GM19099 (cell line): Measurements from ENCODE around the gene PNMA1.

Source experiments
- POLR2A ChIP-seq: IDR thresholded peaks from 3 replicates; pipeline ENCODE4 v1.6.1; 2011; ENCODE audit warnings: low read depth; ENCODE audit not compliant: insufficient read length; ENCODE audit errors: extremely low read depth

Gene PNMA1

DNA sequence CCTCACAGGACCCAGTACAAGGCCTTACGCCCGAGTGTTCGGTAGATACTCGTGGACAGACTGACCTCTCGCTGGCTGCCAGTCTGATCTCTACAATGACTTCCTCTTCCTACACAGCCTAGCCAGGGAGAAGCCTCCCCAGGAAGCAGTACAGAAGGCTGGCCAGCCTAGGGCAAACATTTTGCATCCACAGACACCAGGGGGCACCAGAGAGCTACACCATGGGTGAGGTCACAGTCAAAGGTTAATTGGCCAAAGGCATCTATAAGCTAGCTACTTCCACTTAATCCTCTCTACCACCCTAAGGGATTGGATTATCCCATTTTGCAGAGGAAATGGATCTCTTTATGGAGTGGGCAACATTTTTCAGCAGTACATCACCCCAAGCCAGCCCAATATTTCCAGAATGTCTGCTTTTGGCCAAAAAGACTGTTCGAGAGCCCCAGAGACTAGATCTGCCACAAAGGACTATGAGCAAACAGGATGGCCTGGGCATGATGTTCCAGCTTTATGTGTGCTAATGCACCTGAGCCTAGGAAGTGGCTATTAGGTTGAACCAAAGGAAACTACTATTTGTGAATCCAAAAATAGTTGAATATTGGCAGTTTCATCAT, 14.6 kb upstream of the PNMA1 start:
- TF ChIP-seq POLR2A: no peak

DNA sequence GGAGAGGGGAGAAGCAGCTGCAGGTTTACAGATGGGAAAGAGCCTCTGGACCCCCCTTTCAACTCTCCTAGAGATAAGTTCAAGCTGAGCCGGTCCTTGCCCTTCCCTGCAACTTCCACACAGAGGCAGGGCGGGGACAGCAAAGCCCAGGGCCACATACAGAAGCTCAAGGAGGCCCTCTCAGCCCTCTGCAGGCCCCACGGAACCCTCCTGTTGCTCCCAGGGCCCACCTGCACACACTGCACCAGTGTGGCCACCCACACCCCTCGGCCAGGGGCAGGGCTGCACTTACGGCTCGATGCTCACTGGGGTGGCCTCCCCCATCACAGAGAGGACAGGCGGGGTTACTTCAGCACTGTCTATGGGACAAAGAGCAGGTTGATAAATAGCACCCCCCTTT, 13.0 kb upstream of the PNMA1 start:
- TF ChIP-seq POLR2A: no peak

DNA sequence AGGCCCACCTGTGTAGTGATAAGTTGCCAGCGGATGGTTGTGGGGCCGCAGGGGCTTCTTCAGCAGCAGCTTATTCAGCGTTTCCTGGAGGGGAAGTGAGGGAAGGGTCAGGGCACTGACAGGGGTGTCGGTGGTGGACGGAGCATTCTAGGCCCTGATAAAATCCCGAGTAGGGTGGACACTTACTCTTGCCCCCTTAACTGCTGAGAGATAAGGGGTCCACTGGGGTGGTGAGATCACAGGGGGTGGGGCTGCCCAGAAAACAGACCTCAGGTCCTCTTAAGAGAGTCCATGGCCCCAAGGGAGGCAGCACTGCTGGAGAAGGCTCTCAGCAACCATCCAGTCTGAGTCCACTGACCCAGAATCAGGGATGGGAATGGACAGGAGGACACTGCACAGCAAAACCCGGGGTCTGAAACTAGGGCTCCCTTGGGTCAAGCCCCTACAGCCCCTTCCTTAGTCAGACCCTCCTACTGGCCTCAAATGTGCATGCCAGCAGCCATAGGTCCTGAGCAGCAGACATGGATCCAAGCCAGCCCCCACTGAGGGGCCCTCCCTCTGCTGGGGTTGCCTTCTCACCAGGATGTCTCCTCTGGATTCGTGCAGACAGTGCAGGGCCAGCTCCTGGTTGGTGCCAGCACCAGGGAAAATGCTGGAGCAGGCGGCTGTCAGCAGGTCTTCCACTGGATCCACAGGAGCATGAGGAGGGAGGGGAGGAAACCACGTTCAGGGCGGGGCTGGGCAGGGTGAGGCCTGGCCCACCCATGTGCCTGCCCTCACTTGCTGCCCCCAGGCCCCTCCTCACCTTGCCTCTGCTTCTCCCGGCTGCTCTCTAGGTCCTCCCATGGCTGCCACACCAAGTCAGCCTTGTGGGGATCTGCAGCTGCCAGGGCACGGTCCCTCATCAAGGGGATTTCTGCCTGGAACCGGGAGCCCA, 12.1 kb upstream of the PNMA1 start:
- TF ChIP-seq POLR2A: no peak

DNA sequence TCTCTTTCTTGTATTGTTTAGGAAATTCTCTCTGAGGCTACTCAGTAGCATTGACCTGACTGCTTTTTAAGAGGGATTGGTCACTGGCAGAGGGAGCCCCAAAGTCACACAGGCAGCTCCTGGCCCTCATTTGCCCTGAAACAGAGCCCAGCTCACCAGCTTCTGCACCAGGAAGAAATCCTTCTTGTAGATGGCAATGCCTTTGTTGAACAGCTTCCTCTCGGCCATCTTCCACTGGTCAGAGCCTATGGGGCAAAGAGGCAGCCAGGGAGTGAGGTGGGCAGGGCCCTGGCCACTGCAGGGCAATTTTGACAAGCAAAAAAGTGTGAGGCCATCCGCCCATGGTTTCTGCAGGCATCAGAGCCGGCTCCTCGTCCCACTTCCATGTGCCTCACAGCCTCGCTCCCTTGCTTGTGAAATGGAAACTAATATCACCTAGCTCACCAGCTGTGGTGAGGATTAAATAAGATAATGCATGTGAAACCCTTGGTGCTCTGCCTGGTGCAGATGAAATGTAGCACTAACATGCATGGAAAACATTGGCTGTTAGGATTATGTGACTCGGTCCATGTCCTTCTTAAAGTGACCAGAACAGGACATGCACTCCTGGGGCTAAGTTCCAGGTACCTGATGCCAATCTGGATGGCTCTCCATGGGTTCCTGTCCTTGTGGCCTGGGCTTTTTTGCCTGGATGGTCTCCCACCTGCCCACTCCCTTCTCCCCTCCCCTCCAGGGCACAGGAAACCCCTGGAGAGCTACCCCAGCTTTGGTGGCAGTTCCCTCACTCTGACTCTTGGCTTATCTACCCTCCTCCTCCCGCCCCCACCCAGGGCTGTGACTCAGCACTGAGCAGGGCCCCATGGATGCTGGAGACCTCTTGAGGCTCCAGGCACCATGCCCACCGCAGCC, 11.2 kb upstream of the PNMA1 start:
- TF ChIP-seq POLR2A: no peak

DNA sequence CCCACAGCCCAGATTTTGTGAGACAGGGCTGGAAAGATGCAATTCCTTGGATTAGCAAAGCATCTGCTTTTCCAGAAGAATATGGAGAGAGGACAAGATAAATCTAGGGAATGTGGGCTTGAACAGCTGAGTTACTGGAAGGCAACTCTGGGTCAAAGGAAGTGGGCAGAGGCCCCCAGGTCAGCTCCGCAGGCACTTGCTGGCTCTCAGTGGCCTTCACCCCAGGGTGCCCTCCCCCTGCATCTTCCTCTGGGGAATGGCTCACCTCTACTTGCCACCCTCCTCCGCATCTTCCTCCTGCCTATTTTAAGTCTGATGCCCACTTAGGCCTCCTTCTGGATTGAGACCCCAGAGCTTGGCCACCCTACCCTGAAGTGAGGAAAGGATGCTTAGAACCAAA, 10.5 kb upstream of the PNMA1 start:
- no peak for TF ChIP-seq POLR2A

DNA sequence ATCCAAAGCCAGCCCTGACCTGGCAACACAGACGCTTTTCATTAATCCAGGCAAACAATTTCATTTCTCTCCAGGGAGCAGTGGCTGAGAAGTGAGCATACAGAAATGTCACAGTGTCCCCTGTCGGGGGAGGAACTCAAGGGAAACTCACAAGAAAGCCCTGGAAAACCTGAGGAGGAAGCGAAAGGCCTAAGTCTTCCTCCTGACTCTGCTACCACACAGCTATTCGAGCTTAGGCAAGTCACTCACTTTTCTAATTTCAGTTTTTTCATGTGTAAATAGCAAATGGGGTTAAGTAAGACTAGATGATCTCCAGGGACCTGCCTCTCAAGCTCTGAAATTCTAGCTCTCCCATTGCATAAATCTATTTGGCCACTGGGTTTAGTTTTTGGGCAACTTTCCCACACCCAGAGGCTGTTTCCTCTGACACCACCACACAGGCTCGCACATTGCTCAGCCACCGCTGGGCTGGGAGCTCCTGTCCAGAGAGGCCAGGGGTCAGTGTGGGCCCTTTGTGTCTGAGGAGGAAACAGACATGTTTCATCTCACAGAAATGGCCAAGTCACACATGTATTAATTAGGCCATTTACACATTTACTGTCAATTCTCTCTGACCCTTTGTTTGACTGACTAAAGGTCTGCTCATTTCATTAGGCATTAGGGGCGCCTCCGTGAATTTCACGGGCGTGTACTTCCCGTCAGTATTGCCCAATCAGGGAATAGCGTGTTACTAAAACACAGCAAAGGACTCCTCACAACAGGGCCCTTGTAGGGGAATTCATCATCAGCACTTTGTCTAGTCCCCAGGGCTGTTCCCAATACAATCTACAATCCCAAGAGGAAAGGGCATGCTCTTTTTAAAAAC, 9.8 kb upstream of the PNMA1 start:
- TF ChIP-seq POLR2A: no peak

DNA sequence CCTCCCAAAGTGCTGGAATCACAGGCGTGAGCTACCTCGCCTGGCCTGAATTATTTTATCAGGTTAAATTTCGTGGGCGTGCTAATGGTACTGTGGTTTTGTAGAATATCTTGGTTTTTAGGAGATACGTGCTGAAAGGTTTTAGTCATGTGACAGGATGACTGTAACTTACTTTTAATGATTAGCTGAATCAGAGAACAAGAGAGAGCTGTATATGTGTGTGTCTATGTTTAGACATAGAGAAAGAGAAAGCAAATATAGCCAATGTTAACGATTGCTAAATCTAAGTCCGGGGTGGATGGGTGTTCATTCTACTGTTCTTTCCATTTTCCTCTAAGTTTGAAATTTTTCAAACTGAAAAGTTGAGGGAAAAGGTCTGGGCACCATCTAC, 9.2 kb upstream of the PNMA1 start:
- no peak for TF ChIP-seq POLR2A

DNA sequence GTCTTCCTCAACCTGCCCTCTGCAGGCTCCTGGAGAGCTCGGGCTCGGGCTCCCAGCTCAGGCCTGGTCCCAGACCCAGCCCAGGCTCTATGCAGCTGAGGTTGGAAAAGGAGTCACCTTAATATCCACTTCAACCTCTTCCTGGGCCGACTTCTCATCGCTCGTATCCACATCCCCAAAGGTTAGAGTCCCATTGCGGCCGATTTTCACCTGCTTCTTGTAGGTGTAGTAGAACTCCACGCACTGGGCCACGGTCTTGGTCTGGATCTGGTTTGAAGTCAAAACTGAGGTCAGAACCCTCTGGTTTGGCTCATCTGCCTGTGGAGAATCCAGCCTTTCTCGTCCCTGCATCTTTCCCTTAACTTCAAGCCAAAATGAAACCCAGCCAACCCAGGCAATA, 8.4 kb upstream of the PNMA1 start:
- no peak for TF ChIP-seq POLR2A

DNA sequence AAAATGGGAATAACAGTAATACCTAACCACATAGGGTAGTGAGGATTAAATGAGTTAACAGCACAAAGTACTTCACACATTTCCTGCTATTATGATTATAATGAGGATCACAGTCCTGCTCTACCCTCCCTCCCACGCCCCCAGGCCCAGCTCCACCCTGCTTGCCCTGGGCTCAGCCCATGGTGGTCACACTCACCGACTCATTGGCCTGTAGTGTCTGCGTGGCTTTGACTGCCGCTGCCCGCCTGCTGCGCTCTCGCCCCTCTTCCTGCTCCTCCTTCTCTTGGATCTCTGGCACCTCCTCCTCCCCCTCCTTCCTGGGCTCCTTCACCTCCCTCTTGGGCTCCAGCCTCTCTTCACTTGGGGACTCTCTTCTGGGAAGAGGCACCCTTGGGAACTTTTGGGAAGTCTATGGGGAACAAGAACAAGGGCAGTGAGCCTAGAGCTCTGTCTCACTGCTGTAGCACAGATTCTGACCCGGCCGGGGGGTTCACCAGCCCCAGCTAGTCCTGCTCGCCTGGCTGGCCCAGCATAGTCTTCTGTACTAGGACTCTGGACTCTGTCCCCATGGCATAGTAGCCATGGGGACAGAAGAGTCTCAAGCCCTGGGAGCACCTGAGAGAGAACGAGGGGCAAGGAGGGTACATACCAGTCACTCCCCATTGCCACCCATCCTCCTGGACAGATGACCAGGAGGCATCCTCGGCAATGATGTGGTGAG, 7.1 kb upstream of the PNMA1 start:
- no peak for TF ChIP-seq POLR2A

DNA sequence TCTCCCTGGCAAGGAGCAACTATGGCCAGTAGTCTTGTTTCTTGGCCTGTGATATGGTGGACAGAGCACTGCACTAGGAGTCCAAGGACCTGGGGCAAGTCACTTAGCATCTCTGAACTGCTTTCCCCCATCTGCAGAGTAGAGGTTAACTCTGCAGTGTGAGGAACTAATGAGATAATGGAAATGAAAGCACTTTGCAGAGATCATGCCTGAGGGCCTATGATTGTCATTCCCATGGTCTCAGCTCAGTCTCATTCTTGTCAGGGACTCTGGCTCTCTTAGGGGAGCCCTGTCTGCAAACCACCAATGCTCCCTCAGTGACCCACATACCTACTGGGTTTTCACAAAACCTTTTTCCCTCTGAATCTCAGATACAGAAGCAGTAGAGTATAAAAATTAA, 6.5 kb upstream of the PNMA1 start:
- no peak for TF ChIP-seq POLR2A

DNA sequence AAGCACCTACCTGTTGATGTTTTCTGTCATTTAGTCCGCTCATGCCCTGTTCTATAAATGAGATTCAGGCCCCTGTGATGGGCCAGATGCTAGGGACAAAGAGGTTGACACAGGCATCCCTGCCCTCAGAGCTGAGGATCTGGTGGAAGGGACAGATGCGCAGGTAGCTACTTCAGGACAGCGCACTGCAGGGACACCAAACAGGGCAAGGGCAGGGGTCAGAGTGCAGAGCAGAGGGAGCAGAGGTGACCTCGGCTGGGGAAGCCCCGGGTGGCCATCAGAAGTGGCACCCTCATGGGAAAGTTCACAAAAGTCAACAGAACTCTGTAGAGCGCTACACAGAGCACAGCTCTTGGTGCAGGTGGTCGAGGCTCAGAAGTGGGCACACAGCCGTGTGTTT, 5.6 kb upstream of the PNMA1 start:
- no peak for TF ChIP-seq POLR2A

DNA sequence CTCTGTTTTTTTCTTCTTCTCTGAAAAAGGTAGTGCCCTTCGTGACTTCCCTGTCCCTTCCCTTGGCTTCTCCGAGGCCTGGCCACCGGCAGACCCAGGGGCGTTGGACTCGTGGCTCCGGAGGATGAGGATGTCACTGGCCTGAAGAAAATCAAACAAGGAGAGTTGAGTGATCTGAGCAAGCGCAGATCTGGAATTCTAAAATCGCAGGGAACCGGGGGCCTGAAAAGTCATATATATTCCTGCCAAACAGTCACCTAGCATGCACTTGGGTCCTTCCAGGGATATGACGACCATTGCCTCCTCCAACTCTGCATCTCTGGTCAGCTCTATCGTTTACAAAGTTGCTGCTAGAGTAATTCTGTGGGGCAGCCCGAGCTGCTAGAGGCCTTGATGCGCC, 5.2 kb upstream of the PNMA1 start:
- no peak for TF ChIP-seq POLR2A

DNA sequence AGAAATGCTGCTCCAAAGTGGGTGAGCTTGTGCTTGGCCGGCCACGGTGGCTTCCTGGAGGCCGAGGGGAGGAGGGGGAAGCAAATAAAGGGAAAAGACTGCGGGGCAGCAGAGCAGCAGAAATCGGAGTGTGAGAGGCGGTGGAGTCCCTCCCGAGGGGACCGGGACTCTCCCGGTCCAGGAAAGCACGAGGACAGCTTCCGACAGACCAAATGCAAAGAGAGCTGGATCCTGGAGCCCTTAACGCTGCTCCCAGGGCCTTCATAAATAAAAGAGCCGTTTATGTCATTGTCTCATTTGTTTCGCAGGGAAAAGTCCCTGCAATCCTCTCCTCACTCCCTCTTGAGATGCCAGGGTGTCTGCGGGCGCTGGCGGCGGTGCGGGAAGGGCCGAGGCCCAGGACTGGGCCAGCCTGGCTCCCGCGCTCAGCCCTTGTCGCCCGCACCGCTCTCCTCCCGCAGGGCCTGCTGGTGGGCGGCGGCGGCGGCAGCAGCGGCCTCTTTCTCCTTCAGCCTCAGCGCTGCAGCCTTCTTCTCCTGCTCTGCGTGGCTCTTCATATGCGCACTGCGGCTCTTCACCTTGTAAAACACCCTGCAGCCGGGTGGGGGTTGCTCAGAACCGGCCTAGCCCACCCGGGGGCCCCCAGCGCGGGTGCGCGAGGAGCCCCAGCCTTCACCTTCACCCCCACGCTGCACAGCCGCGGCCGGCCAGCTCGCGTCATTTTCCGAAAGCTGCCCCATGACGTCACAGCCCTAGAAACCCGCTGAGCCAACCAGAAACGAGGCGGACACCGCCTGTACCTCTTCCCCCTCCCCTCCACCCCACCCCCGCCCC, 4.5 kb upstream of the PNMA1 start:
- TF ChIP-seq POLR2A: no peak
